HG02759 (cell line): ENCODE data around the gene STK11IP.

ENCODE experiments used
- ATAC-seq: cut with Tn5 transposase; IDR thresholded peaks from one replicate; pipeline ENCODE4 v1.9.1; 2021; ENCODE audit warnings: mild to moderate bottlenecking, moderate library complexity; ENCODE audit not compliant: unreplicated experiment

The STK11IP gene

GRCh38 chr2:219576505-219577388 lies 20.9 kb upstream of the STK11IP start:
- no peak for ATAC-seq

- no peak for ATAC-seq
Measured at GRCh38 chr2:219578811-219579613, 18.6 kb upstream of the STK11IP start.

- ATAC-seq = no peak
Measured at GRCh38 chr2:219581346-219581745, 16.3 kb upstream of the STK11IP start.

- ATAC-seq = no peak
Measured at GRCh38 chr2:219591091-219591490, 6.6 kb upstream of the STK11IP start.

GRCh38 chr2:219592736-219593135 lies 4.9 kb upstream of the STK11IP start:
- no peak for ATAC-seq

GRCh38 chr2:219593154-219593553 lies 4.5 kb upstream of the STK11IP start:
- ATAC-seq = no peak

- no peak for ATAC-seq
Measured at GRCh38 chr2:219595256-219595655, 2.4 kb upstream of the STK11IP start.

- peak; percentile 3 for ATAC-seq
Measured at GRCh38 chr2:219596954-219597551, 604 bp upstream of the STK11IP start.

GRCh38 chr2:219598308-219599078 lies 836 bp downstream of the STK11IP start:
- no peak for ATAC-seq

GRCh38 chr2:219603771-219604170 lies 6.1 kb downstream of the STK11IP start:
- ATAC-seq = no peak

GRCh38 chr2:219605607-219605954 lies 7.9 kb downstream of the STK11IP start:
- no peak for ATAC-seq

- no peak for ATAC-seq
Measured at GRCh38 chr2:219607931-219608330, 10.3 kb downstream of the STK11IP start.

GRCh38 chr2:219608399-219608964 lies 10.8 kb downstream of the STK11IP start:
- no peak for ATAC-seq

- no peak for ATAC-seq
Measured at GRCh38 chr2:219609149-219609750, 11.6 kb downstream of the STK11IP start.

GRCh38 chr2:219611306-219611705 lies 13.6 kb downstream of the STK11IP start:
- ATAC-seq = no peak

GRCh38 chr2:219611866-219612576 lies 14.4 kb downstream of the STK11IP start:
- no peak for ATAC-seq

- ATAC-seq = no peak
Measured at GRCh38 chr2:219612577-219613286, 15.1 kb downstream of the STK11IP start.

GRCh38 chr2:219613461-219614070 lies 15.9 kb downstream of the STK11IP start:
- no peak for ATAC-seq
